GM19099 (cell line): ENCODE measurements around the gene PIN1.

Experiments
- POLR2A ChIP-seq: IDR thresholded peaks from 3 replicates; pipeline ENCODE4 v1.6.1; 2011; ENCODE audit warnings: low read depth; ENCODE audit not compliant: insufficient read length; ENCODE audit errors: extremely low read depth

Gene PIN1

DNA sequence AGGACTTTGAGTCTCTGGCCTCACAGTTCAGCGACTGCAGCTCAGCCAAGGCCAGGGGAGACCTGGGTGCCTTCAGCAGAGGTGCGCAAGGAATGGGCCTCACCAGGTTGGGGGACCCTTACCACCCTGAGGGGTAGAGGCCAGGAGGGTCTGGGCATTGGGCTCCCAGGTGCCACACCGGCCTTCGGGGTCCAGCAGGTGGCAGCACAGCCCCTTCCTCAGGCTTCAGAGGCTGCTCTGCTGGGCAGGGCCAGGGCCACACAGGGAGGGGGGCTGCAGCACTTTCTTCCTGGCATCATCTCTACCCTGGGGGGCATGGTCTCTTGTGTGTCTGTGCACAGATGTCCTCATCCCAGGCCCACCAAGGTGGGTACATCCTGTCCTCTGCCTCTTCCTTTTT lies 12.9 kb downstream of the PIN1 start:
- no peak for TF ChIP-seq POLR2A

DNA sequence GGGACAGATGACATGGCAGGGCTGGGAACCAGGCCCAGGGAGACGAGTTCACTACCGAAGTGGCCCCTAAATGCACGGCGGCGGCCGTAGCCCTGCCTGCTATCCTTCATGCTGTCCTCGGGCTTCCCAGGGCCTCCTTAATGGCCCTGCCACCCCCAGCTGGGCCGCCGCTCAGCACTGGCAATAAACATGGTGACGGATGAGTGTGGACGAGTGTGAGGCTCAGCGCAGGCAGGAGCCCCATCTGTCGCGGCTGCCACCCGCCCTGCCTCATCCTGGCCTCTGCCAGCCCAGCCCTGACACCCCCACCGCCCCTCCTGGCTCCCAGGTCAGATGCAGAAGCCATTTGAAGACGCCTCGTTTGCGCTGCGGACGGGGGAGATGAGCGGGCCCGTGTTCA lies 13.6 kb downstream of the PIN1 start:
- no peak for TF ChIP-seq POLR2A

DNA sequence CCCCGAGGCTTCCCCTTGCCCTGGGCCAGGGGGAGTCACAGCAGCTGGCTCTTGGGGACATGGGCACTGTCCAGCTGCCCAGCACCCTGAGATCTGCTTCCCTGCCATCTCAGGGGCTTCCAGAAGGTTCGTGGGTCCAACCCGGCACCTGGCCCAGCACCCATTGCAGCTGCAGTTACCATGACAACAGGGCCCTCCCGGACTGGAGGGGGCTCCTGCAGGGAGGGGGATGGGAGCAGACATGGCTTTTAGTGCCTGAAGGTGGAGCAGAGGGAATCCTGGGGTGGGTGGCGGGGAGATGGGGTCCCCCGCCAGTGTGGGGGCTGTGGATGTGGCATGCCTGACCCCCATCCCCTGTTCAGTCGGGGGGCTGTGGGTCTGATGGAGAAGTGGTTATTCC lies 14.7 kb downstream of the PIN1 start:
- no peak for TF ChIP-seq POLR2A

DNA sequence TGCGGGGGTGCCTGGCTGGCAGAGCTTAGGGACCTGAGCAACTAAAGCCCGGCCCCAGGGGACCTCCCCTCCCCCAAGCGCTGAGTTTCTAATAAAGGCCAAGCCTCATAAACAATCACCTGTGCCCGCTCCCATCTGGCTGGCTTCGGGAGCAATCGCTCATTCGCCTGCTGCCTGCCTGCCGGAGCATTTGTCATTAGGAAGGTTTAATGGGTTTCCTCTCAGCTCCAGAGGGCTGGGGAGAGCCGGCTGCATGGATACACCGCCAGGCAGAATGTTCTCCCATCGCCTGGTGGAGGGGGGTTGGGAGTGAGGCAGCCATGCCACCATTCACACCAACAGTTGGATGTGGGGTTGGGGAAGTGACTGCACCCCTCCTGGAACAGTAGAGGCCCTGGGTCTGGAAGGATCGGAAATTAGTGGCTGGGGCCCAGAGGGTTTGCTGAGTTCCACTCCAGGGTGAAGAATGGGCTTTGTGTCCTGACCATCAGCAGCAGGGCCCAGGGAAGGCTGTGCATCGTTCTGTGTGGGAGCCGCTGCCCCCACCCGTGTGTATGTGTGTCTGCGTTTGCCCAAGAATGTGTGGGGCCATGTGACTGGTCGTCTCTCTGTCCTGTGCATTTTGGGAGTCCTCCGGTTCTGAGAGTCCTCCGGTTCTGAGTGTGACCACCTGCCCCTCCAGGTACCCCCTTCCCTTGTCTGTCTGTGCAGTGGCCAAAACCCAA lies 15.3 kb downstream of the PIN1 start:
- no peak for TF ChIP-seq POLR2A

DNA sequence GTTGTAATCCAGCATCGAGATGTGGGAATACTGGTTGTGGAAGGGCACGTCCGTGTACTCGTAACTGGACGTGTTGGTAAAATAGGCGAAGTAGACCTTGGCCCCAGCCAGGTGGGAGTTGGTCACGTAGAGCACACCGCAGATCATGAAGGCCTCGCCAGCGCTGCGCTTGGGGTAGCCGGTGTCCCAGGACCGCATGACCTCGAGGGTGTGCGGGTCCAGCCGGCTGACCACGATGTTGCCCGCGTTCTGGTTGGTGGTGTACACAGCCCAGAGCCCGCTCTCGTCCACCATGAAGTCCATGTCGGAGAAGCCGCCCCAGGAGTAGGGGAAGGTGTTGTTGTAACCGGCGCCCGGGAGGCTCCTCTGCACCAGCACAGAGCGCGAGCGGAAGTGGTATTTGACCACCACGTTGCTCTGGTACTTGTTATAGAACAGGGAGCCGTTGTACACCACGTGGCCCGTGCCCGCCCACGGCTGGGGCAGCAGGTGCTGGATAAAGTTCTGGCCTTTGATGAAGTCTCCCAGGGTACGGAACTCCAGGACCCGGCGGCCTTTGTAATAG lies 19.2 kb downstream of the PIN1 start:
- no peak for TF ChIP-seq POLR2A

DNA sequence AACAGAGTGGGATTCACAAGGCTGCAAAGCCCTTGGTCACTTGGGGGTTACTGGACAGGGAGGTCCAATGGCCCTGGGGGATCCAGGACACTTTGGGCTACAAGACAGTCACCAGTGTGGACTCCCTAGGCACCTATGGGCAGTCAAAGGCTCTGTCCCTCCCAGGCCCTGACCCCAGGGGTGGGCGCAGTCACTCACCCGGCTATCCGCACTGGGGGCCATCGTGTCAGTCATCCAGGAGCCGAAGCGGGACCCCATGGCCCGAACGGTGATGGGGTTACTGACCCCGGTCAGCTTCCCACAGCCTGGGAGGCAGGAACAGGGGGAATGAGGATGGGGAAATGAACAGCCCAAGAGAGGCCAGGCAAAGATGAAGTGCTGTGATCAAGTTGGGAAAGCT lies 21.5 kb downstream of the PIN1 start:
- no peak for TF ChIP-seq POLR2A

DNA sequence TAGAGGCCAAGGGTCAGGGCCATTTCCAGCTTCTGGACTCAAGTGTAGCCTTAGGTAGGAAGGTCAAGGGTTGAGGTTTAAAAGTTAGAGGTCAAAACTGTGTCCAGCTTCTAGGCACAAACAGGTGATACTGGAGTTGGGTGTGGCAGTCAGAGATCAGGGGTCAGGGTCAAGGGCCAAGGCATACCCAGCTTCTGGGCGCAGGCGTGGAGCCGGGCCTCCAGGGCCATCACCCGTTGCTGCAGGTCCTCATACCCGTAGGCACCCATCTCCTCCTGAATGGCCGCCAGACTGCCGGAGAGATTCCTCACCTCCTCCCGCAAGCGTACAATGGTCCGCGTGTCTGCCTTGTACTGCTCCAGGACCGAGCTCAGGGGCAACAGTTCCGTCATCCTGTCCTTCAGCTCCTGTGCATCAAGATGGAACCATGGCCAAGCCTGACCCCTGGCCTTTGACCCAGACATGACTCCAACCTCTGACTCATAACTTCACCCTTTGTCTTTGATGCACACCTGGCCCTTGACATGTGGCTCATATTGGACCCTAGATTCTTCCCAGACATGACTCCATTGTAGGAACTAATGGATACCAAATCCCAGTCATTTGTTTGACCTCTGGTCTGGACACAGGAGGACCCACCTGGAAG lies 22.1 kb downstream of the PIN1 start:
- no peak for TF ChIP-seq POLR2A

DNA sequence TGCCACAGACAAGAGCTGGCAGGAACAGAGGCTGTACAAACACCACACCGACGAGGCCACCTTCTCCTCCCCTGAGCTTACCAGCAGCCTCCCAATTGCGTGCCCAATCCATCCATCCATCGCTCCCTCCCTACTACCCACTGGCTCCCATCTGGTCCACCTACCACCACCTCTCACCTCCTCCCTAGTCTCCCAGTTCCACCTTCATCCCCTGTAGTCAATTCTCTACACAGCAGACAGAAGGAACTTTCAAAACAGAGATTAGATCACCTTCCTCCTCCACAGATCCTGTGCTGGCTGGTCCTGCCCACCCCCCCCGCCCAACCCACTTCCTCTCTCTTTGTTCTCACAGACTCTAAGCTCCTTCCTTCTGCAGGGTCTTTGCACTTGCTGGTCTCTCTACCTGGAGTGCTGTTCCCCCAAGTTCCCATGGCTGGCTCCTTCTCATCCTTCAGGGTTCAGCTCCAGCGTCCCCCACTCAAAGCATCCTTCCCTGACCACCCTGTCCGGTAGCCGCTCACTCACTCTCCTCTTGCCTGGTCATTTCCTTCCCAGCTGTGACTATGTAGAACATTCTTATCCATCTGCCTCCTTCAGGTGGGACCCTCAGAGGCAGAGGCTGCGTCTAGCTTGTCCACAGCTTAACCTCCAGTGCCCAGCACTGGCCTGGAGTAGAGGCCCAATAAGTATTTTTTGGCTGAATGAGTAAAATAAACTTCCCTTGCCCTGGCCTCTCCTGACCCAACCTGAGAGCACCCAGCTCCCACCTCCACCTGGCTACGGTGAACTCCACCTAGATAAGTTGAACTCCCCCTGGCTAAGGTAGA lies 23.0 kb downstream of the PIN1 start:
- no peak for TF ChIP-seq POLR2A

DNA sequence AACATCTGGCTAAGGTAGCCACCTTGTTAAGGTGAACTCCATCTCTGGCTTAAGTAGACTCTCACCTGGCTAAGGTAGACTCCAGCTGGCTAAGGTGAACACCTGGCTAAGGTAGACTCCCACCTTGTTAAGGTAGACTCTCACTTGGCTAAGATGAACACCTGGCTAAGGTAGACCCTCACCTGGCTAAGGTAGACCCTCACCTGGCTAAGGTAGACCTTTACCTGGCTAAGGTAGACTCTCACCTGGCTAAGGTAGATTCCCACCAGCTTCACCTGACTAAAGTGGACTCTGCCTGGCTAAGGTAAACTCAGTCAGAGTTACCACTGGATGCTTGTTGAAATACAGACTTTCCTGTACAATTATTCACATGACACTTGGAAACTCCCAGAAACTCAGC lies 23.6 kb downstream of the PIN1 start:
- no peak for TF ChIP-seq POLR2A

DNA sequence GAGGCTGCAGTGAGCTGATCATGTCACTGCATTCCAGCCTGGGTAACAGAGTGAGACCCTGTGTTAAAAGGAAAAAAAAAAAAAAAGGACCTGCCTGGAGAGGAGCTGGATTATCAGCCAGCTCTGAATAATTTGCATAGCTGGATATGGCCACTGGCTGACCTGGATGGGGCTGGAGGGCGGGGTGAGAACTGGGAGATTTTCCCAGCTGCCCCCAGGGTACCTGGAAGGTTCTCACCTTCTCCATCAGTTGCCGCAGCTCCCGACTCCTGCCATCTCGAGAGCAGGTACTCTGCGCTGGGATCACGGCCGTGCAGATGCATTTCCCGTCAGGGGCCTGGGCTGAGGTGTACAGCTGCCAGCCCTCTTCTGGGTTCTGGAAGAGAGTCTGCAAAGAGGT lies 25.3 kb downstream of the PIN1 start:
- no peak for TF ChIP-seq POLR2A

DNA sequence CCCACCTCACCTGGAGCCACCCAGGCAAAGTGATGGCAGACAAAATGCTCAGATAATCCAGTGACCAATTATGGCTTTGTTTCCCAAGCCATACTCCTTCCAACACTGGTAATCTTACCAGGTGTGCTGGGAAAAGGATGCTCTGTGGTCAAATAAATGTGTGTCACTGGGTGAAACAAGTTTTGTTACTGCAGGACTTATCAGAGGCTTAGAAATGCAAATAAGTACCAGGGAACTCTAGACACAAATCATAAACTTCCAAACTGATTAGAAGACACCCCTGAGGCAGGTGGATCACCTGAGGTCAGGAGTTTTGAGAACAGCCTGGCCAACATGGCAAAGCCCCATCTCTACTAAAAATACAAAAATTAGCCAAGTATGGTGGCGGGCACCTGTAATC lies 26.4 kb downstream of the PIN1 start:
- no peak for TF ChIP-seq POLR2A

DNA sequence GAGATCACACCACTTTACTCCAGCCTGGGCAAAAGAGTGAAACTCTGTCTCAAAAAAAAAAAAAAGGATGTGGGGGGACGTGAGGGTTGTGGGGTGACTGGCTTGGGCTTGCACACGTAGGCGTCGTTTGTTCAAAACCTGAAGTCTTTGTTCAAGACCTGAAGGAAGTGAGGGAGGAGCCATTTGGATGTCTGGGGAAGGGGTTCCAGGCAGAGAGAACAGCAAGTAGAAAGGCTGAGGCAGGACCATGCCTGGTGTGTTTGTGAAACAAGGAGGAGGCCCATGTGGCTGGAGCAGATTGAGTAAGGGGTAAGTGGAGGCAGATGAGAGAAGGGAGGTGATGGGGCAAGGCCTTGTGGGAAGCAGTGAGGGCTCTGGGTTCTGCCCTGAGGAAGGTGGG lies 27.8 kb downstream of the PIN1 start:
- TF ChIP-seq POLR2A, result no peak

DNA sequence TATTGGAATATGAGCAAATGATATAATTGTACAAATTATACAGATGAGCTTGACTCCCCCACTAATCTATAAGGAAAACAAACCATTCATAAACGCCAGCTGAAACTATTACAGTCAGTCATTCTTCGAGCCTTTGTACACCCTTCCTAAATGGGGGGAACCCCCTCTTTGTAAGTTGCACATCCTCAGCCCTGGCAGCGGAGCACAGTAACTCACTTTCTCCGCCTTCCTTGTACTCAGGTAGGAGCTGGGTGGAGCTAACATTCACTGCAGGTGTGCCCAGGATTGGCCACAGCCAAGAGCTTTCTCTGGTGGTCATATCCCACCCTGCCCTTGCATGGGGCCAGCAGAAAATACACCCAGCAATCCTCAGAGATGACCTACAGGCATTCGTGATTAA lies 28.6 kb downstream of the PIN1 start:
- TF ChIP-seq POLR2A, result no peak

DNA sequence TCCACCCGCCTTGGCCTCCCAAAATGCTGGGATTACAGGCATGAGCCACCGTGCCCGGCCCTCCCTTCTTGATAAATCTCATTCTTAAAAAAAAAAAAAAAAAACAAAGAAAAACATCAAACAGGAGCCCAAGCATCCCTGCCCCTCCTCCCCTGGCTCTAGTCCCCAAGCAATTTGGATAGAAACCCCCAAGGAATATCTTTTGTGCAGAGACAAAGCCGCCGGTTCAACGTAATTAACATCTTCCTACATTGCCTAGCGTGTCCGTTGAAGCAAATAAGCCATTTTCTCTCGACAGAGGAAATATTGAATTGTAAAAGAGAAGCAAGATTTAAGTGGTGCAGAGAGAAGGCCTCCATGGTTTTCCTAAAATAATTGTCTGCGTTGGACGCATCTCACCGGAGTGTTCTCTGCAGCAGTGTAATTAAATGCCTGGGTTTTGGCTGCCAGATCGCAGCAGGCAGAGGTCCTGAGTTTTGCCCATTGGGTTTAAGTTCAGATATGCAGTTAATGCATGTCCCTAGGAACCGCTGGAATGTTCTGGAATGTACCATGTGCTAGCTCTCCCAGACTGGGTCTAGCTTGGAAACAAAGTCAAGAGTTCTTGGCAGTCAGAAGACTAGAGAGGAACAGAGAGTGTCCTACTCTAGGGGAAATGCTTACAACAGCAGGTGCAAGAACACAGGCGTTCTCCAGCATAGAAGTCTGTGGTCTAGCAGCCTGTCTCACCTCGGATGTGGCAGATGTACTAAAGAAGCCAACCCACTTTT lies 30.8 kb downstream of the PIN1 start:
- TF ChIP-seq POLR2A, result no peak
